HepG2 (cell line): Measurements from ENCODE around the gene STARD13.

Experiments used
- ADNP ChIP-seq: sonication (generic); formaldehyde crosslinking; IDR thresholded peaks from 2 replicates; pipeline ENCODE4 v1.4.0; 2020; ENCODE audit warnings: missing genetic modification reagents
- CHD2 ChIP-seq: IDR thresholded peaks from 2 replicates; pipeline ENCODE4 v1.6.1; 2011; ENCODE audit warnings: low read depth, low read length, improper control_type of control experiment
- JUN ChIP-seq: sonication (generic); formaldehyde crosslinking; IDR thresholded peaks from 2 replicates; pipeline ENCODE4 v1.4.0; 2020; ENCODE audit warnings: mild to moderate bottlenecking, missing genetic modification reagents
- RELA ChIP-seq: sonication (generic); formaldehyde crosslinking; IDR thresholded peaks from 2 replicates; pipeline ENCODE4 v1.4.0; 2020; ENCODE audit warnings: missing genetic modification reagents
- TCF7 ChIP-seq: sonication (generic); IDR thresholded peaks from 2 replicates; pipeline ENCODE4 v1.6.1; 2016; ENCODE audit warnings: antibody characterized with exemption, low read depth
- ZFX ChIP-seq: sonication (generic); formaldehyde crosslinking; IDR thresholded peaks from 2 replicates; pipeline ENCODE4 v1.4.0; 2020; ENCODE audit warnings: mild to moderate bottlenecking, low read depth, missing genetic modification reagents, moderate library complexity
- TF ChIP-seq, protein P1 (sequence below): IDR thresholded peaks from 2 replicates; pipeline ENCODE4 v1.6.1; 2012; ENCODE audit warnings: inconsistent platforms
- TF ChIP-seq, protein P2 (sequence below): sonication (generic); formaldehyde crosslinking; IDR thresholded peaks from 2 replicates; pipeline ENCODE4 v1.8.0; 2022; ENCODE audit warnings: low read depth, missing genetic modification reagents
- TF ChIP-seq, protein P3 (sequence below): IDR thresholded peaks from 2 replicates; pipeline ENCODE4 v1.6.1; 2016
- TF ChIP-seq, protein P4 (sequence below): sonication (generic); formaldehyde crosslinking; IDR thresholded peaks from 2 replicates; pipeline ENCODE4 v1.5.1; 2020; ENCODE audit warnings: mild to moderate bottlenecking, moderate library complexity, missing genetic modification reagents
- TF ChIP-seq, protein P5 (sequence below): sonication (generic); formaldehyde crosslinking; IDR thresholded peaks from 2 replicates; pipeline ENCODE4 v1.4.0; 2020; ENCODE audit warnings: missing genetic modification reagents, mild to moderate bottlenecking, borderline replicate concordance

DNA sequence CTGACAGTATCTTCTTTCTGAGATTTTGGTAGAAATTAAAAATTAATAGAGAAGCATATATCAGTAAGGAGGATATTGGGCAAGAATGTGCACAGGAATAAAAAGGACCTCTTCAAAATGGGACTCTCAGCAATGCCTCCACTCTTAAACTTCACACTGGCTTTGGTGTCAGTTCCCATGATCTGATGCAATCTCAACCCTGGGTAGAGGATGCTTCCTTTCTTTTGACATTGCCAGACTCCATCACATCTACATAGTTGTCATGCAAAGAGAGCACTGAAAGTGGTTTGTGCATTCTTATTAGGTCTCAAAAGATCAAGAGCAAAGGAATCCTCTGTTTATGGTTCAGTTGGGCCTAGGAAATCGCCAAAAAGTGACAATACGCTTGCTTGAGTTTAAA, 26.3 kb downstream of the STARD13 start:
- no peak for TF ChIP-seq CHD2
- no peak for TF ChIP-seq JUN (CRISPR knock-in tag)
- TF ChIP-seq ADNP (CRISPR knock-in tag) = no peak
- TF ChIP-seq, protein P1, sequence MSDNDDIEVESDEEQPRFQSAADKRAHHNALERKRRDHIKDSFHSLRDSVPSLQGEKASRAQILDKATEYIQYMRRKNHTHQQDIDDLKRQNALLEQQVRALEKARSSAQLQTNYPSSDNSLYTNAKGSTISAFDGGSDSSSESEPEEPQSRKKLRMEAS = no peak
- TF ChIP-seq, protein P2, sequence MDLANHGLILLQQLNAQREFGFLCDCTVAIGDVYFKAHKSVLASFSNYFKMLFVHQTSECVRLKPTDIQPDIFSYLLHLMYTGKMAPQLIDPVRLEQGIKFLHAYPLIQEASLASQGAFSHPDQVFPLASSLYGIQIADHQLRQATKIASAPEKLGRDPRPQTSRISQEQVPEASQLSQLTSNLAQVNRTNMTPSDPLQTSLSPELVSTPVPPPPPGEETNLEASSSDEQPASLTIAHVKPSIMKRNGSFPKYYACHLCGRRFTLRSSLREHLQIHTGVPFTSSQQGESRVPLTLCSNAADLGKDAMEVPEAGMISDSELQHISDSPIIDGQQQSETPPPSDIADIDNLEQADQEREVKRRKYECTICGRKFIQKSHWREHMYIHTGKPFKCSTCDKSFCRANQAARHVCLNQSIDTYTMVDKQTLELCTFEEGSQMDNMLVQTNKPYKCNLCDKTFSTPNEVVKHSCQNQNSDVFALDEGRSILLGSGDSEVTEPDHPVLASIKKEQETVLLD (CRISPR knock-in tag) = no peak
- TF ChIP-seq ZFX (CRISPR knock-in tag) = no peak
- TF ChIP-seq, protein P3, sequence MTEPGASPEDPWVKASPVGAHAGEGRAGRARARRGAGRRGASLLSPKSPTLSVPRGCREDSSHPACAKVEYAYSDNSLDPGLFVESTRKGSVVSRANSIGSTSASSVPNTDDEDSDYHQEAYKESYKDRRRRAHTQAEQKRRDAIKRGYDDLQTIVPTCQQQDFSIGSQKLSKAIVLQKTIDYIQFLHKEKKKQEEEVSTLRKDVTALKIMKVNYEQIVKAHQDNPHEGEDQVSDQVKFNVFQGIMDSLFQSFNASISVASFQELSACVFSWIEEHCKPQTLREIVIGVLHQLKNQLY (CRISPR knock-in tag) = no peak
- TF ChIP-seq, protein P4, sequence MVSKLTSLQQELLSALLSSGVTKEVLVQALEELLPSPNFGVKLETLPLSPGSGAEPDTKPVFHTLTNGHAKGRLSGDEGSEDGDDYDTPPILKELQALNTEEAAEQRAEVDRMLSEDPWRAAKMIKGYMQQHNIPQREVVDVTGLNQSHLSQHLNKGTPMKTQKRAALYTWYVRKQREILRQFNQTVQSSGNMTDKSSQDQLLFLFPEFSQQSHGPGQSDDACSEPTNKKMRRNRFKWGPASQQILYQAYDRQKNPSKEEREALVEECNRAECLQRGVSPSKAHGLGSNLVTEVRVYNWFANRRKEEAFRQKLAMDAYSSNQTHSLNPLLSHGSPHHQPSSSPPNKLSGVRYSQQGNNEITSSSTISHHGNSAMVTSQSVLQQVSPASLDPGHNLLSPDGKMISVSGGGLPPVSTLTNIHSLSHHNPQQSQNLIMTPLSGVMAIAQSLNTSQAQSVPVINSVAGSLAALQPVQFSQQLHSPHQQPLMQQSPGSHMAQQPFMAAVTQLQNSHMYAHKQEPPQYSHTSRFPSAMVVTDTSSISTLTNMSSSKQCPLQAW = no peak
- TF ChIP-seq, protein P5, sequence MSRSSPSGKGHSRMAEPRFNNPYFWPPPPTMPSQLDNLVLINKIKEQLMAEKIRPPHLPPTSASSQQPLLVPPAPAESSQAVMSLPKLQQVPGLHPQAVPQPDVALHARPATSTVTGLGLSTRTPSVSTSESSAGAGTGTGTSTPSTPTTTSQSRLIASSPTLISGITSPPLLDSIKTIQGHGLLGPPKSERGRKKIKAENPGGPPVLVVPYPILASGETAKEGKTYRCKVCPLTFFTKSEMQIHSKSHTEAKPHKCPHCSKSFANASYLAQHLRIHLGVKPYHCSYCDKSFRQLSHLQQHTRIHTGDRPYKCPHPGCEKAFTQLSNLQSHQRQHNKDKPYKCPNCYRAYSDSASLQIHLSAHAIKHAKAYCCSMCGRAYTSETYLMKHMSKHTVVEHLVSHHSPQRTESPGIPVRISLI (CRISPR knock-in tag) = no peak
- no peak for TF ChIP-seq TCF7
- no peak for TF ChIP-seq RELA (CRISPR knock-in tag)
